ENCODE results near the gene ALKBH7.
A peak's percentile ranks its signal among the peaks of the same experiment; 100 is the strongest.

Gene ALKBH7

DNA sequence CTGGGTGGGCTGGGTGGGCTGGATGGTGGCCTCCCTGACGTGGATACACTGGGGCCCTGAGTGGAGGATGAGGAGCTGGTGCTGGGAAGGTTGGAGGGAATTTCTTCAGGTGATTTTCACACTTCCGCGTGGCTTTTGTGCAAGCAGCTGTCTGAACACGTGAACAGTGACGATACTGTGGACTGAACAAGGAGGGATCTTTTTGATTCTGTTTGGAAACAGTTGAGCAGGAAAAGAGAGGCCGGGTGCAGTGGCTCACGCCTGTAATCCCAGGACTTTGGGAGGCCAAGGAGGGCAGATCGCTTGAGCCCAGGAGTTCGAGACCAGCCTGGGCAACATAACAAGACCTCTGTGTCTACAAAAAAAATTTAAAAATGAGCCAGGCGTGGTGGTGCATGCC, 29.5 kb downstream of the ALKBH7 start:
- DNase-seq (ENCODE audit: low spot score), result no peak

DNA sequence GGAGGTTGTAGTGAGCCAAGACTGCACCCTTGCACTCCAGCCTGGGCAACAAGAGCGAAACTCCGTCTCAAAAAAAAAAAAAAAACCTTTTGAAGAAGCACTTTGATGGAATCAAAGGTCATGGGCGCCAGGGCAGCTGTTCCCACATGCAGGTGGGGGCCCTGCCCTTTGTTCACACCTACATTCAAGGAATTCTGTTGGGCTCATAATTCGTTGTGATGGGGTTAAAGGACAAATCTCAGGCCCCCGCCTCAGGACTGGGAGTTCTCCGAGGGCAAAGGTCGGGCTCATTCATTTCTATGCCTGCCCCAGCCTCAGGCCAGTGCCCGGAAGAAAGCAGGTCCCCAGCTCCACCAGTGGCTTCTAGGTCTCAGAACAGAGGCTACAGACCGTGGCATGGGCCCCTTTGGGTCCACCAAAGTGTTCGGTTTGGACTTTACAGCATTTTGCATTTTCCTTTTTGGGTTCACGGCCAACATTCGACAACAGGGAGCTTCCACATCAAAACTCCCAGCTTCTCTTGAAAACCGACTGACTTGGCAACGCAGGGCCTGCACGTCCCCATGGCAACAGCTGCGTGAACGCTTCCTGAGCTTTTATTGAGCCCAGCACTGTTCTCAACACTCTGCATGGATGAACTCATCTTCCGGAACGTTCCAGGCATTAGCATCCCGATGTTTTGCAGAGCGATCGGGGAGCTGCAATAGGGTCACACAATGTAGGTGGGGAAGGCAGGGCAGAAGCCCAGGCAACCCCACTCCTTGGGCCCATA, 30.4 kb downstream of the ALKBH7 start:
- no peak for DNase-seq (ENCODE audit: low spot score)

DNA sequence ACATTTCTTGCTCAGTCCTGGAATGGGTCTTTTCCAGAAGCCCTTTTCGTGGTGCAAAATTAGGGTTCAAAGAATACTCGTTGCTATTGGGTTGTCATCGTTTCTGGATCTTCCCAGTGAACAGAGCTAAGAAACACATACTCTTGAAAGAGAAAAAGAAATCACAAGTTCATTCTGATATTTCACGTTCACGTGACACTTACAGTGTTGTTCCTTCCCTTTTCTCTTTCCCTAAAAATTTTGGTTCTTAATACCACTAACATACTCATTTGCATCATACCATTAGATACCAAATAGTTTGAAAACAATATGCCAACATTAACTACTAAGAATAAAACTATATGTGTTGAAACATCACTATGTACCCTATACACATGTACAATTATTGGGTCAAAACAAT, 33.8 kb downstream of the ALKBH7 start:
- no peak for DNase-seq (ENCODE audit: low spot score)

DNA sequence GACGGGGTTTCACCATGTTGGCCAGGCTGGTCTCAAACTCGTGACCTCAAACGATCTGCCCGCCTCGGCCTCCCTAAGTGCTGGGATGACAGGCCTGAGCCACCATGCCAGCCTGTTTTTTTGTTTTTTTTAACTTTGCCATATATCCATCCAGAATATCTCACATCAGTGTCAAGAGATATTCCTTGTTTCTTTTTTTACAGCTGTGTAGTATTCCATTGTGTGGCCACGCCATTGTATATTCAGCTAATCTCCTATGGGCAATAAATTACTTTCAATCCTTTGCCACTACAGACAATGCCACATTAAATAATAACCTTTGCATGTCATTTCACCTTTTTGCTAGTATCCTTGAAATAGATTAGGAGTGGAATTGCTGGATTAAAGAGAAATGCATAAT, 36.8 kb downstream of the ALKBH7 start:
- DNase-seq (ENCODE audit: low spot score), result no peak

DNA sequence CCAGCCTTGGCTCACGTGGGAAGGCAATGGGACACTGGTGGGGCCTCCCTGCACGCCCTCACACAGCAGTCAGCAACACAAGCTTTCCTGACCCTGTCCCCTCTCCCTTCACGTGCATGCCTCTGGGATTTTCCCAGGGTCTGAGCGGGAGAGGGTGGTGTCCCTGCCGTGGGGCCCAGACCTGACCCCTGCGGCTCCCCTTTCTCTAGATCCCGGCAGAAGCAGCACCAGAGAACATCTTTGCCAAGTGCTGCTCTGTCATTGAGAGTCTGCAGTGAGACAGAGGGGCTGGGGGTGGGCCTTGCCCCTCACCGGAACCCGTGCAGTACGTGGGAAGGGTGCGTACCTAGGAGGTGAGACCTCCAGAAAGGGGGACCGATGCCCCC, 39.5 kb downstream of the ALKBH7 start:
- DNase-seq (ENCODE audit: low spot score), result no peak

DNA sequence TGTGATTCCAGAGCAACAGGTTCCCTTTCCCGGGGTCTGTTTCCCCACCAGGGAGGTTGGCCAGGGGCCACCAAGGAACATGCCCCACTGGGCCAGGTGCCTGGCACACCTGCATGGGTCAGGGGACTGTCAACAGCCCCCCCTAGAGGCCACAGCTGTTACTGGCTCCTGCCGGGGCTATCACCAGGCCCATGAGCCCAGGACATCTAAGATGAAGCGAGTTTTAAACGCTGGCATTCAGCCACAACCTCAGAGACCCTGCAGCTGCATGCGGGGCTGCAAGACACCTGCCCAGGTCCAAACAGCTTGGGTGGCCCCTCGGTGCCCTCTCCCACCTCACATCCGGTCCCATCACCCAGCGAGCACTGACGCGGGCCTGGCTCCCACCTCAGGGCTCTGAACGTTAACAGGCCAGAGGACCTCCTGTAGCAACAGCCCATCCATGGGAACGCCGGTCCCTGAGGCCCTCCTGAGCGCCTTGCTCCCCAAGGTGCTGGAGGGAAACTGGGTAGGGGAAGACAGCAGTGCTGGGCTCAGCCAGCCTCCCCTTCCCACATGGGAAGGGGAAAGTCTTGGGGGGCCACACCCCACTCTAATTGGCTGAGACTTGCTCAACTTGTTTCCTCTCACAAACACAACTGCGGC, 40.0 kb downstream of the ALKBH7 start:
- DNase-seq (ENCODE audit: low spot score), result peak; percentile 16

DNA sequence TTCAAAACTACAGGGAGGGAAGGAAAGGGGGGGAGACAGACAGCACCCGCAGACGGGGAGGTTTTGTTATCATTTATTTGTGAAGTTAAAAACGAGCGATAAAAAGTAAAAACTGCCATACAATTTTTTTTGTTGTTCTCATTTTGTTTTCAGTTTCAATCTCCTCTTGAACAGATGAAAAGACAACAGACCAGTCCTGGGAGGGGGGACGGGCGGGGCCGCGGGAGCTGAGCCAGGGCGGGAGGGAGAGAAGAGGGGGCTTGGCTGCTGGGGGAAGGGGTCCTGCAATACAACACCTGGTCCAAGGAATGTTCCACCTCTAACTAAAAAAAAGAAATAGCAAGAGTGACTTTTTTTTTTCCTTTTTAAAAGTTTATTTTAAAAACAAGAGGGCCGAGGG, 40.7 kb downstream of the ALKBH7 start:
- no peak for DNase-seq (ENCODE audit: low spot score)

DNA sequence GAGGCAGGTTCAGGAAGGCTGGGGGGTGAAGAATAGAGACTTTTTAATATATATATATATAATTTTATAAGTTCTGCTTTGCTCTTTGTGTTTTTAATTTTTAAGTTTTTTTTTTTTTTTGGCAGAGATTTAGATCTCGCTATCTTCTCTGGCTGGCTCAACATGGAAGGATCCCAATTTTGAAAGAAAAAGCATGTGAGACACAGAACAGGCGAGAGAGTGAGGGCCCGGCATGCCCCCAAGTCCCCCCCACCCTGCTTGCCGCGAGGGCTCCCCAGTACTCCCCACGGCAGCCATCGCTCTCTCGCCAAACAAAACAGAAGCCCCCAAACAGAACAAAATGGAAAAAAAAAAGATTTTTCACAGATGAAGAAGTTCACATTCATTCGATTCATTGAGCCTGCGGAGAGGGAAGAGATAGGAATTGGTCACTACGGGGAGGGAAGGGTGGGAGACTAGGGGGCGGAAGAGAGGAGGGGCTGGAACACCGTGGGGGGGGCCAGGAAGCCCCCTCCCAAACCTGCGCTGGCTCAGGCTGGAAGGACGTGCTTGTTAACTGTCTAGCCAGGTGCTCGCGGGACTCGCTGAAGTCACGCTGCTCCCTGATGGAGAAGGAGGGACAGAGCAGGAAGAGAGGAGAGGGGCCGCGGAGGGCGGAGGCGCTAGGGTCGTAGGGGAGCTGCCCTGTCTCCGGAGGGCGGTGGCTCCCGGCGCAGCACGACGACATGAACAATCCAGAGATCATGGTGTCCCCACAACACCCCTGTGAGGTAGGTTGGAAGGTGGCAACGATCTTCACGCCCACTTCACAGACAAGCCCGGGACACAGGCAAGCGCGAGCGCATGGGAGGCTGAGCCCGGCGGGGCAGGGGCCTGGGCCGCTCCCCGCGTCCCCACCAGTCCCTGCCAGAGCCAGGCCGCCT, 41.4 kb downstream of the ALKBH7 start:
- no peak for DNase-seq (ENCODE audit: low spot score)

DNA sequence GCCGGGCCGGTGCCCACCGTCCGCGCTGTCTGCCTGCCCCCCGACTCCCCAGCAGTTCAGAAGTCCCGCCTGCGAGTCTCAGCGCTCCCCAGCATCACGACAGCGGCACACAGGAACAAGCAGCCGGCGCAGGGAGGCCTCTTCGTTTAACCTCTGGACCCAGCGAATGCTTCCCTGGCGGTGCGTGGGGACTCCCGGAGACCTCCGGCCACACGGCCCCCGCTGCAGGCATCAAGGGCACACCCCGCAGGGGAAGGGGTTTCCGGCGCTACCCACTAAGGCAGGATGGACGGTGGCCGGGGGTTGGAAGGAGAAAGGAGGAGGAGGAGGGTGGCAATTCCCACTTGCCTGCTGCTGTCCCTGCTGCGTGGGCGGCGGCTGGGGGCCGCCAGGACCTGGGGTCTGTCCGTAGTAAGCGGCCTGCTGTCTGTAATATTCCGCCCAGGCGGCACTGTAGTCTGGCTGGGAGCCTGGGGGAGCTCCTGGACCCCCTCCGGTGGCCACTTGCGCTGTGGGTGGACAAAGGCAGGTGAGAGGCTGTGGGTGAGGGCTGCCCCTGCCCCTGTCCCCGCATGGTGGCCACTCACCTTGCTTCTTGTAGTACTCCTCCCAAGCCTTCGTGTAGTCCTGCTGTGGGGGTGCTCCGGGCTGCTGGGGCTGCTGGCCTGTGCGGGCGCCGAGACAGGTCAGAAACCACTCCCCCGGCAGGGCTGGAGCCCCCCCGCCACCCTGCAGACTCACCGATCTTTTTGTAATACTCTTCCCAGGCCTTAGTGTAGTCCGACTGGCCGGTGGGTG, 42.4 kb downstream of the ALKBH7 start:
- no peak for DNase-seq (ENCODE audit: low spot score)

DNA sequence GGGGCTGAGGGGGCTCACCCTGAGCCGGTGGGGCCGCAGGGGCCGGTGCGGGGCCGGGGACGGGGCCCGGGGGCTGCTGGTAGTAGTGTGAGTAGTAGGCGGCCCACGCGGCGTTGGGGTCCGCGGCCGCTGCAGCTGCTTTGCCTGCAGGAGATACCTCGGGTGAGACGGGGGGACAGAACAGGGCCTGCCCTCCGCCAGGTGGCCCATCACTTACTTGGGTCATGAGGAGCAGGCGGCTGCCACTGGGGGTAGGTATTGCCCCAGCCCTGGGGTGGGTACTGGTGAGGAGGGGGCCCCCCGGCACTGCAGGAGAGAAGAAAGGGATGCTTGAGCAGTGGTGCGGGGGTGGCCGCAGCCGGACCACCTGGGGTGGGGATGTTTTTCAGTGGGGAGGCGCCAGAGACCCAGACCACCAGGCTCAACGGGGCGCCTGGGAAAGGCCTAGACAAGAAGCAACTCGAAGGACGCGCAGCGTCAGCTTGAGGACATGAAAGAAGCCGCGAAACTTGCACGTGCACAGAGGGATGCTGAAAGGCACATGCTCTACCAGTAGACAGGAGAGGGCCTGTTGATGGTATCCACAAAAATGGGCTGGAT, 43.1 kb downstream of the ALKBH7 start:
- DNase-seq (ENCODE audit: low spot score), result no peak

DNA sequence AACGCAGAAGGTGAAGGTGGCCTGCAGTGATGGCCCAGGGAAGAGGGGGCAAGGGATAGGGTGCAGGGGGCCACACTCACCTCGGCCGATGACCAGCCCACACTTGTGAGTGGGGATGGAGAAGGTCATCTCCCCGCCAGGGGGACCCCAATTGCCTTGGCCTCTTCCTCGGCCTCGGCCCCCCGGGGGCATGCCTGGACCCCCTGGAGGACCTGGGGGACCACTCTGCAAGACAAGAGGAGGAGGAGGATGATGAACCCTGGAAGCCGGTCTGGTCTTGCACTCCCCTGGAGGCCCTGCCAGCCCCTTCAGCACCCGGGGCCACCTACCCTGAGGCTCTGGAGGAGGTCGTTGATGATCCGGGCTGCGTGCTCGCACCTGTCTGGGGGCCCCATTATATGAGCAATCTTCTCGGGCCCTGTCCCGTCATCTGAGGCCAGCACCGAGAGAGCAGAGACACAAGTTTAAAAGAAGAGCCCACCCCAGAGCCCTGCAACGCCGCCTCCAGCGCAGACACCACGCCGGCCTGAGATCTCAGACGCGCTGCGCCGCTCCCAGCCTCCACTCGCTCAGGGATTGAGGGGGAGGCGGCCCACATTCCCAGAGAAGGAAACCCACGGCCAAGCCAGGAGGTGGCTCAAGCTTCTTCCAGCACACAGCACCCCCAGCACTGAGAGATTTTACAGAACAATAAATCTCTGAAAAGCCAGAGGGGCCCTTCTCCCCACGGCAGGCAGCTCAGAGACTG, 44.2 kb downstream of the ALKBH7 start:
- DNase-seq (ENCODE audit: low spot score), result no peak

DNA sequence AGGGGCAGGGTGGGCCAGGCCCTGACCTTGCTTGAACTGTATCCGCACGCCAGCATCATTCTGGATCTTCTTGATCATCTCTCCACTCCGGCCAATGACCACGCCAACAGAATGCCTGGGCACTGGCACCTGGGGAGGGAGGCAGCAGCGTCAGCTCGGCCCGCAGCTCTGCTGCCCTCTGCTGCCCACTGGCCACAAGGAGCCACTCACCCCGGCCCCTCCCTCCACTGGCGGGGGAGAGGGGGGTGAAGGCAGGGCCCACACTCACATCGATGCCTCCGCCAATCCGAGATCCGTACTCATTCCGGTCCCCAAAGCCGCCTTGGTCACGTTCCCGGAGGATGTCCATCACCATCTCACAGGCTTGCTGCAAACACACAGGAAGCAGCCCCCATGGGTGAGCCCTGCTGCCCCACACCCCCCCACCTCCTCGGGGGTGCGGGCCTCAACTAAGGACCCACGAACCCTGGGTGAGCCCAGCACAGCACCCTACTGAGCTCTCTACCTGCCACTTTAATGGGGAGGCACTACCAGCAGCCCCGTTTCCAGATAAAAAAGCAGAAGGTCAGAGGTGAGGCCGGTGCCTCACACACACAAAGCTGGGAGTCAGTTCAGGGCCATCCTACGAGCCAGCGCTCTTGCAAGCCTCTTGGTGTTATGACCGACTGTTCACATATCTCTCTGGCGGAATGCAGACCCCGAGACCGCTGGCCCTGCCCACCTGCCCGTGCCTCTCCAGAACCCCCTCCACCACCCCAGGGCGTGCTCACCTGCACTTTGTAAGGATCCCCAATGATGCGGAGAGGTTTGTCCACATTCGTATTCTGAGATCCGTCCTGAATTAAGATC, 45.3 kb downstream of the ALKBH7 start:
- no peak for DNase-seq (ENCODE audit: low spot score)

DNA sequence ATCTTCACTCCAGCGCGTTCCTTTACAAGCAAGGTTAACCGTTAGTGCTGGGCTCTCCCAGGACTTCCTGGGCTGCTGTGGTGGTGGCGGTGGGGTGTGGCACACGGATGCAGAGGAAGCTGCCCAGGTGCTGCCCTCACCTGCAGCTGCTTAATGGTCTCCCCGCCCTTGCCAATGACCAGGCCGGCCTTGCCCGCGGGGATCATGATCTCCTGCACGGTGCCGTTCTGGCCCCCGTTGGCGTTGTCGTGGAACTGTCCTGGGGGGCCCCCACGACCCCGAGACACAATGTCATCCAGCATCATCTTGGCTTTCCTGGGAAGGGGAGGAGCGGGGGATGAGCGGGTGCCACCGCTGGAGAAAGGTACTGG, 46.0 kb downstream of the ALKBH7 start:
- DNase-seq (ENCODE audit: low spot score), result no peak

DNA sequence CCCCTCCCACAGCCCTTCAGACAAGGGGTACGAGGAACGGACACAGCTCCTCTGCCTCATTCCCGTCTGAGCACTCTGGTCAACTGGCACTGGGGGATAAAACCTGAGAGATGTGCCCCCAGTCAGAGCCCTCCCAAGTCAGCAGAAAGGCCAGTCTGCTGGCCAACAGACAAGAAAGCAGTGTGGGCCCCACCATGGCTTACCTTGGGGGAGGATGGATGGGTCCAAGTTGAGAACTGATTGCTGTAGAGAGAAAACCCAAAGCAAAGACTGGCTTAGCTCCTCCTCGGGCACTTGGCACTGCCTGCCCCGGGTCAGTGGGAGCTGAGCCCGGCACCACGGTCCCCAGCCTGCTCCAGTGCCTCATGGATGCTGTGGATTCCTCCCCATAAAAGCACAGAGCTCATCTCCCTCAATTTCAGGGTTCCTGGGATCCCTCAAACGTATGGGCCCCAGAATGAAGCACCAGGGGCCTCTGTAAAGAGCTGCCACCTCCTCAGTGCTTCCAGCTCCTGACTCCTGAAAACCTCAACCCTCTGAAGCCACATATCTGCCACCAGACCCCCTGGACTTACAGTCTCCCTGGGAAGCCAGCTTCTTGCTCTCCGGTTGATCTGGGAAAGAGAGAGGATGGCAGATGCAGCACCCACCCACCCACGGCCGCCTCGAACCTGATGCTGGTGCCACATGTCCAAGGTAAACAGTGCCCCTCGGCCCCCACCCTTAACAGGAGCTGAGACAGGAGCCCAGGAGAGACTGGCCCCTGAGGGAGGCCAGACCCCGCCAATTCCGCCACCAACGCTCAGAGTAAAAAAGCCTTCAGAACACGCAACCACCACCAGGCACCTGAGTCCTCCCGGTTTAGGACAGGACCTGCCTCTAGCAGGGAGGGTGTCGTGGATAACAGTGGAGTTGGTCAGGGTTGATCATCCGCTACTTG, 48.8 kb downstream of the ALKBH7 start:
- no peak for DNase-seq (ENCODE audit: low spot score)

DNA sequence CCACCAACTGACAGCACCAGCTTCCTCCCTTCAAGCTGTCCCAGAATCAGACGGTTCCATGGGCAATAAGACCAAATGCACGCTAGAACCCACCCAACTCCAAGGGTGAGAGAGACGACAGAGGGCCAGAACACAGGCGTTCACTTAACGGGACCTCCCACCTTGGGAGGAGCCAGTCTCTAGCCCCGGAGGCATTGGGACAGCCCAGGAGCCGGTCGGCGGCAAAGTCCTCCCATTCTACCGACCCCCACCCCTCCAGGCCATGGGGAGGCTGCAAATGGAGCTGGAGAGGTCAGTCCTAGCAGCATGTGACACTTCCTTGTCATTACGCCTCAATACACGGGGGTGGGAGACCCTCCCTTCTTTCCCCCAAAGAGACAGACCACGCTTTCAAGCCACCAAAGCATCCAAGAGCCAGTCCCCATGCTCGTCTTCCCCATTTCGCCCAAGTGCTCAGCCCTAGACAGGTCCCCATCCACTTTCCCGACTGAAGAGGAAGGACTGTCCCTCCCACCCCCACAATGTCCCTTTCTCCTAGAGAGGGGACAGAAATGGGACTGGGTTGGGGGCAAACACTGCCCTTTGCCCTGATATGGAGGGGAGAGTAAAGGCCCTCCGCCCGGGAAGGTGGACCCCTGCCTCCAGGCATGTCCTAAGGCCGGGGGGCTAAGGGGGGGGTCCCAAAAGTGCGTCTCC, 51.1 kb downstream of the ALKBH7 start:
- DNase-seq (ENCODE audit: low spot score), result peak; percentile 15

DNA sequence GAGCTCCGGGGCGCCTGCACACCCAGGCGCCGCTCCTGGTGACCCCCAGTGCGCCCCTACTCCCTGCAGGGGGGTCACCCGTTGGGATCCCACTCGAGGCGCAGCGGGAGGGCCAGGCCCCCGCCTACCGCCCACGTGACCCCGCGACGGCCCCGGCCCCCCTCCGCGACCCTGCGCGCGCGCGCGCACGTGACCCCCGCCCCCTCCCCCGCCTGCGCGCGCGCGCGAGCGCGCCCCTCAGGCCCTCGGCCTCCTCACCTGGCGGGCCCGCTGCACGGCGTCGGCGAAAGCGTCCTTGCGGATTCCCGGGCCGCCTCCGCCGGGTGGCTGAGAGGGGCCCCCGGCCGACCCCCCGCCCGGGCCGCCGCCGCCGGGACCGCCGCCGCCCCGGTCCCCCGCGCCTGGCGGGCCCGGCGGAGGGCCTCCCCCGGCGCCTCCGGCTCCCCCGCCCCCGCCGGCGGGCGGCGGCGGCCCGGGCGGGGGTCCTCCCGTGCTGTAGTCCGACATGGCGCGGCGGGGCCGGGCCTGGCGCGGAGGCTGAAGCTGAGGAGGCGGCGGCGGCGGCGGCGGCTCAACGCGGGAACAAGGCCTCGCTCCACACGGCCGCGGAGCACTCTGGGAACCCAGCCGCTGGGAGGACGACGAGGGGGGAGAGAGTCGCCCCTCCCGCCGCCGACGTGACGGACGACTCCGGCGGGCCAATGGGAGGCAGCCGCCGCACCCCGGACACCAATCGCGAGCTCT, 51.8 kb downstream of the ALKBH7 start, which contains the start of gene KHSRP:
TSS of gene KHSRP (minus strand) at position 617 of the 744 bp plus-strand sequence. CDS start at position 507, 110 bp downstream.
- DNase-seq (ENCODE audit: low spot score), result peak; percentile 32

All from hematopoietic multipotent progenitor cell treated with erythropoietin and hydrocortisone succinate and interleukin-3 and kit ligand, for 17 days (in vitro differentiated cells).